ENCODE data around the gene DPM2. TPM values are rescaled to one million over a fixed set of nuclear protein-coding genes. Genes with fewer than 3 reads are reported as not detected.

DPM2 gene
- total and polyA plus RNA-seq, 3 donors from 2014 or later = 33.5 to 46.6 (median 36.4) TPM

GRCh38 chr9:127925959-127926905 lies 11.4 kb downstream of the DPM2 start:
- no peak for DNase-seq
- Histone ChIP-seq H3K27ac (no peak overlapping the region), H3K36me3 (ENCODE audit: low read depth, missing control alignments) (no peaks in the 10 kb centered on the region), H3K4me1 (peaks cover 22% of the 10 kb centered on the region), H3K4me3 (no peak overlapping the region), H3K9me3 (no peaks in the 10 kb centered on the region), H3K27me3 (no peaks in the 10 kb centered on the region)
- TF ChIP-seq POLR2A (IDR thresholded peaks at IDR 0.05) (no peak), CTCF (IDR thresholded peaks at IDR 0.05) (no peak)
- intact Hi-C loops (cut with DNase I; ENCODE audit: low total_unique reads) = no loop called here
- WGBS, 2 donors = 60 to 63% methylated on average over 10 to 14 of the region's 14 CpGs

GRCh38 chr9:127924736-127925444 lies 12.8 kb downstream of the DPM2 start:
- WGBS, 2 donors = 89 to 90% methylated on average over 18 to 22 of the region's 22 CpGs
- H3K4me1 ChIP-seq = peaks cover 13% of the 10 kb centered on the region
- DNase-seq = no peak
- TF ChIP-seq POLR2A (IDR thresholded peaks at IDR 0.05) (no peak), CTCF (IDR thresholded peaks at IDR 0.05) (no peak)
- H3K4me3 ChIP-seq = no peak overlapping the region
- H3K36me3 ChIP-seq (ENCODE audit: low read depth, missing control alignments) = no peaks in the 10 kb centered on the region
- intact Hi-C loops (cut with DNase I; ENCODE audit: low total_unique reads) = no loop called here
- H3K9me3 ChIP-seq = no peaks in the 10 kb centered on the region
- no peak overlapping the region for H3K27ac ChIP-seq
- H3K27me3 ChIP-seq = no peaks in the 10 kb centered on the region

GRCh38 chr9:127923771-127924170 lies 13.9 kb downstream of the DPM2 start:
- 81 to 84% methylated on average over 8 of the region's 8 CpGs for WGBS, 2 donors
- Histone ChIP-seq H3K9me3 (no peaks in the 10 kb centered on the region), H3K4me1 (peaks cover 13% of the 10 kb centered on the region), H3K36me3 (ENCODE audit: low read depth, missing control alignments) (no peaks in the 10 kb centered on the region), H3K27me3 (no peaks in the 10 kb centered on the region), H3K27ac (no peak overlapping the region), H3K4me3 (no peak overlapping the region)
- intact Hi-C loops (cut with DNase I; ENCODE audit: low total_unique reads) = no loop called here
- no peak for DNase-seq
- no peak for TF ChIP-seq CTCF (IDR thresholded peaks at IDR 0.05)
- TF ChIP-seq POLR2A (IDR thresholded peaks at IDR 0.05) = no peak

GRCh38 chr9:127923046-127923445 lies 14.6 kb downstream of the DPM2 start:
- H3K4me3 ChIP-seq = no peak overlapping the region
- H3K27me3 ChIP-seq = no peaks in the 10 kb centered on the region
- H3K36me3 ChIP-seq (ENCODE audit: low read depth, missing control alignments) = no peaks in the 10 kb centered on the region
- intact Hi-C loops (cut with DNase I; ENCODE audit: low total_unique reads) = no loop called here
- no peaks in the 10 kb centered on the region for H3K9me3 ChIP-seq
- peaks cover 13% of the 10 kb centered on the region for H3K4me1 ChIP-seq
- WGBS, 2 donors = 59 to 64% methylated on average over 6 of the region's 6 CpGs
- TF ChIP-seq POLR2A (IDR thresholded peaks at IDR 0.05) = no peak
- TF ChIP-seq CTCF (IDR thresholded peaks at IDR 0.05) = no peak
- no peak for DNase-seq
- no peak overlapping the region for H3K27ac ChIP-seq
